ENCODE data around the gene WDR70.
"Not testable (repeated sequence)": the region's sequence is repeated elsewhere in the genome, so short reads cannot be mapped to it uniquely, and the experiment has no call there.

Gene WDR70

GRCh38 chr5:37571985-37572384, 192.9 kb downstream of the WDR70 start:
- DNase-seq (ENCODE audit: low spot score): no peak

- DNase-seq (ENCODE audit: low spot score): no peak
Measured at GRCh38 chr5:37575541-37576489, 196.7 kb downstream of the WDR70 start.

DNA sequence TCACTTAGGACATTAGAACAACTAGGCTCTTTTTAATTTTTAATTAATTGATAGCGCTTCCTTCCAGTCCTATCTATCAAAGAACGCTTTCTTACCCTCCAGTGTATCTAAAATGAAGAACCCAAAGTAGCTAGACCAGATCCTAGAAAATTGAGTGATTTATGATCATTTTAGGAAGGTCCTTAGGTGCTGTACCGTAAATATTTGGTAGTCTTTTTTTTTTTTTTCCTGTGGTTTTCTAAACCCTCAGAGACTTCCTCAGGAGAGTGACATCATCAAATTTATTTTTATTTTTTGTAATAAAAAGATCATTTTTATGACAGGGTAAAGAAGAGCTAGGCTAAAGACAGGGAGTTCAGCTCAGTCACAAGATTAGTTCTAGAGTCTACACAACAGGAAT, 197.4 kb downstream of the WDR70 start:
- DNase-seq (ENCODE audit: low spot score): no peak

DNA sequence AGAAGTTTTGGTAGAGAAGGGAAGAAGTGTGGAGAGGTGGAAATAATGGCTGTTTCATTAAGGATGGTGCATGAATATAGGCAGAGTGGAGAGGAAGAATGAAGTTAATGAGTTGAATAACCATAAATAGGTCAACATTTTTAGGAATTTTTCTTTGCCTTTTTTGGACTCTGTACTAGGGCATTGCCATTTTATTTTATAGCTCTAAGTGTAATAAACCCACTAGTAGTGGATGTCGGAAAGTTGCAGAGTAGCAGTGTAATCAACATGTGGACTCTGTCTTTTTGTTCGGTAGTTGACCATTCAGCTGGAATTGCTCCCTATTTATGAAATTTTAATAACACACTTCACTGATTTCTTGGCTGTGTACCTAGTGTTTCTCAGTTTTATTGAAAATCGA, 199.1 kb downstream of the WDR70 start:
- DNase-seq (ENCODE audit: low spot score): no peak

DNA sequence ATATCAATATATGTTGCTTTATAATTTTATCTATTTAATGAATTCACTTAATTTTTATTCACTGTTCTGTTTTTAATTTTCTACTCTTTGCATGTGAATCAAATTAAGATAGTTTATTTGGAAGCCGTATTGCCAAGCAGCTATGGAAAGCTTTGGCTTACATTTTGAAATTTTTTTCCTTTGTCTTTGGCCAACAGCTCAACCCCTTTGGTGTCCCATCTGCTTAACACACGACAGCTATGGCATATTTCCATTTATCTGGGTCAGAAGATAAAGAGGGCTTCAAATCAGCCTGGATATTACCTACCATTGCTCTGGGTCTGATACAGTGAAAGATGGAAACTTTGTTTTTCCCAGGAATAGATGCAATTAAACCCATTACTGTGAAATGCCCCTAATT, 201.0 kb downstream of the WDR70 start:
- no peak for DNase-seq (ENCODE audit: low spot score)

DNA sequence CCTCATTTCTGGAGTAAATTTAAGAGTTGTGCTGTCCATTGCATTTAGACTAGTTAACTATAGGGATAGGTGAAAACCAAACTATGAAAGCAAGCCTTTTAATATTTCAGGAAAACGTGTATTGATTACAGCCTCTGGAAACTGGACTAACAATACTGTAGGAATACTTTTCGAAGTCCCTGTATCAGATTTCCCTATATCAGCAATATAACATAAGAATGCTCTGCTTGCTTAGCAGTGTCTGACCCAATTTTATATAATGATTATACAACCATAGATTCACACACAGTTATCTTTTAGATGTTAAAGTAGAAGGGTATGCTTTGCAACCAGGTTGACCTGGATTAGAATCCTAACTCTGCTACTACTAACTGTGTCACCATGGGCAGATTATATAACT, 203.1 kb downstream of the WDR70 start:
- DNase-seq (ENCODE audit: low spot score): no peak

DNA sequence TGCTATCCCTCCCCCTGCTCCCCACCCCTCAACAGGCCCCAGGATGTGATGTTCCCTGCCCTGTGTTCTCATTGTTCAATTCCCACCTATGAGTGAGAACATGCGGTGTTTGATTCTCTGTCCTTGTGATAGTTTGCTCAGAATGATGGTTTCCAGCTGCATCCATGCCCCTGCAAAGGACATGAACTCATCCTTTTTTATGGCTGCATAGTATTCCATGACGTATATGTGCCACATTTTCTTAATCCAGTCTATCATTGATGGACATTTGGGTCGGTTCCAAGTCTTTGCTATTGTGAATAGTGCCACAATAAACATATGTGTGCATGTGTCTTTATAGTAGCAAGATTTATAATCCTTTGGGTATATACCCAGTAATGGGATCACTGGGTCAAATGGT, 214.2 kb downstream of the WDR70 start:
- not testable (repeated sequence) for DNase-seq (ENCODE audit: low spot score)

- not testable (repeated sequence) for DNase-seq (ENCODE audit: low spot score)
Measured at GRCh38 chr5:37594864-37595263, 215.7 kb downstream of the WDR70 start.

GRCh38 chr5:37598733-37599132, 219.6 kb downstream of the WDR70 start:
- DNase-seq (ENCODE audit: low spot score): no peak

- no peak for DNase-seq (ENCODE audit: low spot score)
Measured at GRCh38 chr5:37601163-37601562, 222.0 kb downstream of the WDR70 start.

DNA sequence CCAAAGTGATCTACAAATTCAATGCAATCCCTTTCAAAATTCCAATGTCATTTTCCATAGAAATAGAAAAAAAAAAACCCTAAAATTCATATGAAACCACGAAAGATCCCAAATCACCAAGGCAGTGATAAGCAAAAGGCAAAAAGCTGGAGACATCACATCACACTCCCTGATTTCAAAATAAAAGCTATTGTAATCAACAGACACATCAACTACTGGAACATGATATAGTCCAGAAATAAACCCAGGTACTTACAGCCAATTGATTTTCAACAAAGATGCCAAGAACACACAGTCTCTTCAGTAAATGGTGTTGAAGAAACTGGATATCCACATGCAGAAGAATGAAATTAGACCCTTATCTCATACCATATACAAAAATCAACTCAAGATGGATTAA, 224.0 kb downstream of the WDR70 start:
- no peak for DNase-seq (ENCODE audit: low spot score)

DNA sequence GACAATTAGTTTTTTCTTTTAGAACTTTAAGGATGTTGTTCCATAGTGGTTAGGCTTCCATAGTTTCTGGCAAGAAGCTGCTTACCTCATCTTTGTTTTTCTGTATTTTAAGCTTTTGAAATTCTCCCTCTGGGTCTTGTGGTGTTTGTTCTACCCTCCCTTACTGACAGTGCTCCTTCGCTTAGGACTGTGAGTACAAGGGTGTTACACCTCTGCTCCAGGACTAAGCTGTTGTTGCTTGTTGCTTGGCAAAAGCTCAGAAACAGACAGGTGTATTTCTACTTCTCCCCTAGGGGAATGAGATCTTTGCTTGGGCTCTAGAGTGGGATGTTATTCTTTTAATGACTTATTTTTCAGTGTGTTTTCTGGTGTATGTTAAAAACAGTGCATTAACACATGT, 225.2 kb downstream of the WDR70 start:
- DNase-seq (ENCODE audit: low spot score): no peak

DNA sequence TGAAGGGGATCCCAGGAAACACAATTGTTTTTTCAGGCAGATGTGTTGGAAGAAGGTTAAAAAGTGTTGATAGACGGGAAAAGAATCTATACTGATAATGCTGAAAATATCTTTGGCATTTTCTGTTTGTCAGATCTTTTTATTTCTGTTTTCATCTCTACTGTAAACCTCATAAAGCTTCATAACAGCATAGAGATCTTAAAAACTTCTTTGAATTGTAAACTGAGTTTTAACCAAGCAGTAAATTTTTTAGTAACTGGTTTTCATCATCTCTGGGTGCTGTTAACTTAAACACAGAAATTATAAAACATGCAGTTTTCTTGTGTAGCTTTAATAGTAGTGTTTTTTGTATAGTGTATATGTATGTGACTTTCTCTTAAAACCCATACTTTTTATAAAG, 227.0 kb downstream of the WDR70 start:
- DNase-seq (ENCODE audit: low spot score): no peak

- DNase-seq (ENCODE audit: low spot score): no peak
Measured at GRCh38 chr5:37606632-37607248, 227.6 kb downstream of the WDR70 start.

DNA sequence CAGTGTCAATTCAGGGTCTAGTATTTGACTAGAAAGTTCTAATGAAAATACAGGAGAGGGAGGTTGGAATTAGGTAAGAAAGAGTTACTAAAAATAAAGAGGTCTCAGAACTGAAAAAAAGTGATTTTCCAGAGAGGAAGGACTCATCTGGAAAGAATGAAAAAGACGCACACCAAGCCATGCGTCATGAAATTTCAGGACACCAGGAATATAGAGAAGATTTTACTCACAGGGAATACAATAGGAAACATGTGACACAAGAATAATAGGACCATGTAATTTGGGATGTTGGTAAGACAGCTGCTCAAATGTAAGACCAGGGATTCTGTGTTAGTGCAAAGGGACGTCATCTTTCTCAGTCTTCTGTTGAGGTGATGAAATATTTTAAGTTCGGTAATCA, 236.1 kb downstream of the WDR70 start:
- DNase-seq (ENCODE audit: low spot score): peak; percentile 18

GRCh38 chr5:37619353-37619752, 240.2 kb downstream of the WDR70 start:
- DNase-seq (ENCODE audit: low spot score): no peak

- DNase-seq (ENCODE audit: low spot score): not testable (repeated sequence)
Measured at GRCh38 chr5:37622354-37622753, 243.2 kb downstream of the WDR70 start.

DNA sequence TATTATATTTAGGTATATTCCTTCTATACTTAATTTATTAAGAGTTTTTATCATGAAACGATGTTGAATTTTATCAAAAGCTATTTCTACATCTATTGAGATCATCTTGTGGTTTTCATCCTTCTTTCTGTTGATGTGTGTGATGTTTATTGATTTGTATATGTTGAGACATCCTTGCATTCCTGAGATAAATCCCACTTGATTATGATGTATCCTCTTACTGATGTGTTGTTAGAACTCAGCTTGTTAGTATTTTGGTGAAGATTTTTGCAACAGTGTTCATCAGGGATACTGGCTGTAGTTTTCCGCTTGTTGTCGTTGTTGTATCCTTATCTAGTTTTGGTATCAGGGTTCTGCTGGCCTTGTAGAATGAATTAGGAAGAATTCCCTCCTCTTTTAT, 247.1 kb downstream of the WDR70 start:
- DNase-seq (ENCODE audit: low spot score): no peak

- no peak for DNase-seq (ENCODE audit: low spot score)
Measured at GRCh38 chr5:37628876-37629275, 249.8 kb downstream of the WDR70 start.

DNA sequence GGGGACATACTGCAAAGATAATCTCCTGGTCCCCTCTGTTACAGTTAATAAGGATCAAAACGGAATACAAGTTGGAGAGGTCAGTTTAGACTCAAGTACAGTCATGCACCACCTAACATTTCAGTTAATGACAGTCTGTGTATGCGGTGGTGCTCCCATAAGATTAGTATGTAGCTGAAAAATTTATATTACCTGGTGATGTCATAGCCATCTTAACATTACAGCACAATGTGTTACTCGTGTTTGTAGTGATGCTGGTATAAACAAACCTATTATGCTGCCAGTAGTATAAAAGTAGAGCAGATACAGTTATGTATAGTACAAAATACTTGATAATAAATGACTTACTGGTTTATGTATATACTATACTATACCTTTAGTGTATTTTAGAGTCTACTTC, 252.8 kb downstream of the WDR70 start:
- no peak for DNase-seq (ENCODE audit: low spot score)

GRCh38 chr5:37637165-37637845, 258.2 kb downstream of the WDR70 start:
- DNase-seq (ENCODE audit: low spot score): no peak

- no peak for DNase-seq (ENCODE audit: low spot score)
Measured at GRCh38 chr5:37638897-37639296, 259.8 kb downstream of the WDR70 start.

- DNase-seq (ENCODE audit: low spot score): no peak
Measured at GRCh38 chr5:37640088-37640487, 261.0 kb downstream of the WDR70 start.

Measured in hepatic stellate cell (primary cell).